NCI-H460 (cell line): ENCODE data around the gene CEACAM16. TPM values are rescaled to one million over a fixed set of nuclear protein-coding genes. Genes with fewer than 3 reads are reported as not detected.

Experiments
- DNase-seq: peaks from one replicate; pipeline ENCODE4 v3.0.0-alpha.2; 2016; ENCODE audit warnings: low read depth; ENCODE audit errors: extremely low read depth
- small RNA-seq, 2 experiments: library from RNA; depleted of rRNA; stranded (forward); fragments of <200 nt; gene quantifications; one replicate each; pipeline ENCODE3, GENCODE V24; 2014
- total RNA-seq: library from RNA; depleted of rRNA; stranded (reverse); fragments of >200 nt; shearing (Covaris generic); gene quantifications from 2 replicates; pipeline ENCODE4 v1.2.3, GENCODE V29; 2014; rRNA removed

CEACAM16 gene
- total RNA-seq, 1 experiment from 2014 or later: not detected

- DNase-seq: no peak
Observed at GRCh38 chr19:44756089-44756562, 57.2 kb downstream of the CEACAM16 start.

- no peak for DNase-seq
Observed at GRCh38 chr19:44757057-44757734, 58.2 kb downstream of the CEACAM16 start.

GRCh38 chr19:44757735-44758505, 59.0 kb downstream of the CEACAM16 start:
- DNase-seq: no peak

- DNase-seq: no peak
Observed at GRCh38 chr19:44758596-44758995, 59.6 kb downstream of the CEACAM16 start.

GRCh38 chr19:44759083-44759804, 60.3 kb downstream of the CEACAM16 start:
- DNase-seq: no peak

Small RNAs within 50 kb of the gene (small RNA-seq; reads per million reads assigned to genes)
- 0 to 0.06 reads per million in 2 experiments for gene RF00285

Other genes starting within 250 kb of the CEACAM16 start
- gene ZNF180, start 198.6 kb upstream of the CEACAM16 start, total RNA-seq: 5.6 TPM in 2 replicates
- not detected in 2 replicates for gene CEACAM20, start 169.5 kb upstream of the CEACAM16 start, total RNA-seq
- not detected in 2 replicates for gene IGSF23, start 85.6 kb upstream of the CEACAM16 start, total RNA-seq
- gene PVR, start 55.2 kb upstream of the CEACAM16 start, total RNA-seq: 49.8 and 50.1 TPM in 2 replicates
- gene CEACAM19, start 27.7 kb upstream of the CEACAM16 start, total RNA-seq: 0.46 and 0.59 TPM in 2 replicates
- gene BCL3, start 49.6 kb downstream of the CEACAM16 start, total RNA-seq: 12.6 and 16.5 TPM in 2 replicates
- not detected in 2 replicates for gene CBLC, start 78.7 kb downstream of the CEACAM16 start, total RNA-seq
- 2.3 and 3.1 TPM in 2 replicates for gene BCAM, start 110.0 kb downstream of the CEACAM16 start, total RNA-seq
- gene NECTIN2, start 147.1 kb downstream of the CEACAM16 start, total RNA-seq: 24.3 and 29.4 TPM in 2 replicates
- 43.7 and 60.7 TPM in 2 replicates for gene TOMM40, start 192.1 kb downstream of the CEACAM16 start, total RNA-seq
- 0.84 and 1.2 TPM in 2 replicates for gene APOE, start 206.6 kb downstream of the CEACAM16 start, total RNA-seq
- 6.1 and 9.6 TPM in 2 replicates for gene APOC1, start 215.5 kb downstream of the CEACAM16 start, total RNA-seq
- gene APOC4, start 243.1 kb downstream of the CEACAM16 start, total RNA-seq: not detected in 2 replicates
- gene APOC2, start 246.9 kb downstream of the CEACAM16 start, total RNA-seq: not detected in 2 replicates